ENCODE measurements around the gene FBLN2. TPM values are rescaled to one million over a fixed set of nuclear protein-coding genes. Genes with fewer than 3 reads are reported as not detected.
A peak's percentile ranks its signal among the peaks of the same experiment; 100 is the strongest.

Gene FBLN2
- total and polyA plus RNA-seq, 10 of the 15 experiments (the other 5 are each of a cell fraction or from before 2014, with no cell fraction given): 0.03 to 0.41 (median 0.12) TPM; not detected in 2

- Histone ChIP-seq H3K9ac (ENCODE audit: control insufficient read depth, insufficient read depth, low read length) (no peak overlapping the region), H3K9me3 (replicated peaks; ENCODE audit: control insufficient read depth, insufficient read depth, low read length) (no peaks in the 10 kb centered on the region), H4K20me1 (ENCODE audit: control insufficient read depth, insufficient read depth) (no peaks in the 10 kb centered on the region), H2AFZ (ENCODE audit: control insufficient read depth, low read depth, low read length) (no peak overlapping the region), H3K27ac (ENCODE audit: control insufficient read depth, insufficient read depth) (no peak overlapping the region), H3K36me3 (ENCODE audit: control insufficient read depth in 2 of 2, insufficient read depth in 2 of 2, low read length in 1 of 2) (no peaks in the 10 kb centered on the region), H3K79me2 (ENCODE audit: control insufficient read depth, insufficient read depth, low read length) (no peaks in the 10 kb centered on the region), H3K4me3 (no peak overlapping the region), H3K4me1 (ENCODE audit: control insufficient read depth, insufficient read depth, low read length) (no peaks in the 10 kb centered on the region), H3K27me3 (replicated peaks in 1 of 2; ENCODE audit: control insufficient read depth in 2 of 2, insufficient read depth in 2 of 2, low read length in 1 of 2) (peaks cover 0 to 2% of the 10 kb centered on the region in 2 experiments; a peak in 1 of 4 replicates), H3K4me2 (ENCODE audit: control insufficient read depth, insufficient read depth) (no peak overlapping the region)
- TF ChIP-seq NFYB (IDR thresholded peaks at IDR 0.05; ENCODE audit: insufficient read depth, low read depth, low read length) (0 out of 2 replicates have a peak, but pooled peaks have one; percentile 35), KLF5 (IDR thresholded peaks at IDR 0.05; ENCODE audit: partially characterized antibody) (no peak), LARP7 (IDR thresholded peaks at IDR 0.05) (no peak)
- ATAC-seq: no peak
- WGBS (ENCODE audit: insufficient coverage, insufficient replicate concordance, low lambda C conversion rate, missing lambda C conversion rate): 55% methylated on average over 21 of the region's 22 CpGs
- RAD21 ChIA-PET (ENCODE audit: unreplicated experiment): no interaction called here
- intact Hi-C loops (cut with micrococcal nuclease; ENCODE audit: unreplicated experiment) (no loop called here), in situ Hi-C loops (cut with MboI) (no loop called here)
- no TSS peak for BruUV-seq (replicated peaks)
- SMC1A ChIA-PET (ENCODE audit: uncharacterized antibody, unreplicated experiment): no interaction called here
- no peak for DNase-seq (ENCODE audit: low read depth, low spot score)
- POLR2A ChIA-PET: interaction anchor here (0.5 kb wide), 1 partner anchor 1000 kb away, joined by 7 read pairs; no protein-coding TSS in a partner anchor
- CTCF ChIA-PET: no interaction called here
- FAIRE-seq: no peak
Observed at GRCh38 chr3:13662238-13662847, 113.4 kb downstream of the FBLN2 start.

GRCh38 chr3:13663781-13664535, 115.0 kb downstream of the FBLN2 start:
- ChIA-PET SMC1A (ENCODE audit: uncharacterized antibody, unreplicated experiment) (no interaction called here), CTCF (interaction anchor here (0.6 kb wide), 1 partner anchor 167 kb away, joined by 3 read pairs; no protein-coding TSS in a partner anchor), POLR2A (no interaction called here), RAD21 (ENCODE audit: unreplicated experiment) (no interaction called here)
- H4K20me1 ChIP-seq (ENCODE audit: control insufficient read depth, insufficient read depth): no peaks in the 10 kb centered on the region
- no peaks in the 10 kb centered on the region for H3K36me3 ChIP-seq (ENCODE audit: control insufficient read depth in 2 of 2, insufficient read depth in 2 of 2, low read length in 1 of 2)
- FAIRE-seq (no peak), ATAC-seq (no peak), DNase-seq (ENCODE audit: low read depth, low spot score) (no peak)
- in situ Hi-C loops (cut with MboI) (no loop called here), intact Hi-C loops (cut with micrococcal nuclease; ENCODE audit: unreplicated experiment) (no loop called here)
- WGBS (ENCODE audit: insufficient coverage, insufficient replicate concordance, low lambda C conversion rate, missing lambda C conversion rate): 29% methylated on average over 16 of the region's 16 CpGs
- no peak overlapping the region for H2AFZ ChIP-seq (ENCODE audit: control insufficient read depth, low read depth, low read length)
- no peaks in the 10 kb centered on the region for H3K9me3 ChIP-seq (replicated peaks; ENCODE audit: control insufficient read depth, insufficient read depth, low read length)
- H3K9ac ChIP-seq (ENCODE audit: control insufficient read depth, insufficient read depth, low read length): no peak overlapping the region
- H3K79me2 ChIP-seq (ENCODE audit: control insufficient read depth, insufficient read depth, low read length): no peaks in the 10 kb centered on the region
- no peak overlapping the region for H3K4me3 ChIP-seq
- no peaks in the 10 kb centered on the region for H3K27me3 ChIP-seq (replicated peaks in 1 of 2; ENCODE audit: control insufficient read depth in 2 of 2, insufficient read depth in 2 of 2, low read length in 1 of 2)
- no peak overlapping the region for H3K27ac ChIP-seq (ENCODE audit: control insufficient read depth, insufficient read depth)
- no TSS peak for BruUV-seq (replicated peaks)
- no peaks in the 10 kb centered on the region for H3K4me1 ChIP-seq (ENCODE audit: control insufficient read depth, insufficient read depth, low read length)
- no peak overlapping the region for H3K4me2 ChIP-seq (ENCODE audit: control insufficient read depth, insufficient read depth)
- no peak for TF ChIP-seq IKZF1 (conservative IDR thresholded peaks at IDR 0.05)
- no peak for TF ChIP-seq STAT3 (IDR thresholded peaks at IDR 0.05; ENCODE audit: low read depth, low read length)
- no peak for TF ChIP-seq SIX5 (IDR thresholded peaks at IDR 0.05; ENCODE audit: low read depth, low read length, severe bottlenecking)
- TF ChIP-seq CBX5 (IDR thresholded peaks at IDR 0.05; ENCODE audit: low read depth): no peak
- no peak for TF ChIP-seq IRF3 (IDR thresholded peaks at IDR 0.05)
- TF ChIP-seq PKNOX1 (IDR thresholded peaks at IDR 0.05): no peak
- no peak for TF ChIP-seq ATF3 (IDR thresholded peaks at IDR 0.05; ENCODE audit: borderline replicate concordance, extremely low read depth, low read depth, low read length)
- no peak for TF ChIP-seq RBBP5 (conservative IDR thresholded peaks at IDR 0.05)
- TF ChIP-seq ZNF24 (IDR thresholded peaks at IDR 0.05): no peak
- no peak for TF ChIP-seq SIN3A (IDR thresholded peaks at IDR 0.05; ENCODE audit: low read depth, low read length)

Measured in GM12878 (cell line).